WERI-Rb-1 (cell line): Measurements from ENCODE around the gene HYI.

Experiments used
- DNase-seq: peaks from one replicate; pipeline ENCODE4 v3.0.0-alpha.2; 2020
- H3K27ac ChIP-seq: fragments of 250-450 bp; sonication (Bioruptor Pico); 2 replicates; pipeline ENCODE4 v1.5.1; 2020; ENCODE audit warnings: mild to moderate bottlenecking, moderate library complexity
- H3K27me3 ChIP-seq: fragments of 250-450 bp; sonication (Bioruptor Pico); 2 replicates; pipeline ENCODE4 v1.5.1; 2021; ENCODE audit warnings: mild to moderate bottlenecking, low read depth, moderate library complexity; ENCODE audit not compliant: insufficient read depth, severe bottlenecking
- H3K36me3 ChIP-seq: fragments of 250-450 bp; sonication (Bioruptor Pico); 2 replicates; pipeline ENCODE4 v1.5.1; 2020; ENCODE audit warnings: mild to moderate bottlenecking, moderate library complexity
- H3K4me3 ChIP-seq: 2 replicates; pipeline ENCODE4 v1.5.1; 2011; ENCODE audit warnings: low read depth, mild to moderate bottlenecking, control low read depth, low read length
- H3K9me3 ChIP-seq: fragments of 250-450 bp; sonication (Bioruptor Pico); 2 replicates; pipeline ENCODE4 v1.5.1; 2021; ENCODE audit warnings: mild to moderate bottlenecking, moderate library complexity; ENCODE audit not compliant: severe bottlenecking
- TF ChIP-seq, protein P1 (sequence below): IDR thresholded peaks from 2 replicates; pipeline ENCODE4 v1.5.1; 2011; ENCODE audit warnings: low read depth, mild to moderate bottlenecking, control low read depth, inconsistent platforms, low read length

The HYI gene

DNA sequence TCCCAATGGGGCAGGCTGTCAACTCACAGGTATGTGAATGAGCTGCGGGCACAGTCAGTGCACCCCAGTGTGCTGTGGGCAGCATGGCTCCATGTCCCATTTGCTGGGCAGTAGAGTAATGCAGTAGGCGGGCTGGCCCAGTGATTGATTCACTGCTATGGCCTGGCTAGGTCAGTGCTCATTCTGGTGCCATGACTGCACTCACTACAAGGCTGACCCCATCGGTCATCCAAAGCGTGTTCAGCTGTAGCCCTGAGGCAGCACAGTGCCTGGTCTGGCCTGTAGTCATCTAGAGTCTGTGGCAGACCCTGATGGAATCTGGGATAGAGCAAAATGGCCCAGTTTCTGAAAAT is 7.4 kb downstream of the HYI start:
- H3K36me3 ChIP-seq, result peaks cover 90% of the 10 kb centered on the region
- H3K27me3 ChIP-seq, result no peaks in the 10 kb centered on the region
- no peak overlapping the region for H3K27ac ChIP-seq
- H3K4me3 ChIP-seq, result no peak overlapping the region
- H3K9me3 ChIP-seq, result no peaks in the 10 kb centered on the region
- DNase-seq, result no peak
- TF ChIP-seq, protein P1, sequence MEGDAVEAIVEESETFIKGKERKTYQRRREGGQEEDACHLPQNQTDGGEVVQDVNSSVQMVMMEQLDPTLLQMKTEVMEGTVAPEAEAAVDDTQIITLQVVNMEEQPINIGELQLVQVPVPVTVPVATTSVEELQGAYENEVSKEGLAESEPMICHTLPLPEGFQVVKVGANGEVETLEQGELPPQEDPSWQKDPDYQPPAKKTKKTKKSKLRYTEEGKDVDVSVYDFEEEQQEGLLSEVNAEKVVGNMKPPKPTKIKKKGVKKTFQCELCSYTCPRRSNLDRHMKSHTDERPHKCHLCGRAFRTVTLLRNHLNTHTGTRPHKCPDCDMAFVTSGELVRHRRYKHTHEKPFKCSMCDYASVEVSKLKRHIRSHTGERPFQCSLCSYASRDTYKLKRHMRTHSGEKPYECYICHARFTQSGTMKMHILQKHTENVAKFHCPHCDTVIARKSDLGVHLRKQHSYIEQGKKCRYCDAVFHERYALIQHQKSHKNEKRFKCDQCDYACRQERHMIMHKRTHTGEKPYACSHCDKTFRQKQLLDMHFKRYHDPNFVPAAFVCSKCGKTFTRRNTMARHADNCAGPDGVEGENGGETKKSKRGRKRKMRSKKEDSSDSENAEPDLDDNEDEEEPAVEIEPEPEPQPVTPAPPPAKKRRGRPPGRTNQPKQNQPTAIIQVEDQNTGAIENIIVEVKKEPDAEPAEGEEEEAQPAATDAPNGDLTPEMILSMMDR, result no peak

DNA sequence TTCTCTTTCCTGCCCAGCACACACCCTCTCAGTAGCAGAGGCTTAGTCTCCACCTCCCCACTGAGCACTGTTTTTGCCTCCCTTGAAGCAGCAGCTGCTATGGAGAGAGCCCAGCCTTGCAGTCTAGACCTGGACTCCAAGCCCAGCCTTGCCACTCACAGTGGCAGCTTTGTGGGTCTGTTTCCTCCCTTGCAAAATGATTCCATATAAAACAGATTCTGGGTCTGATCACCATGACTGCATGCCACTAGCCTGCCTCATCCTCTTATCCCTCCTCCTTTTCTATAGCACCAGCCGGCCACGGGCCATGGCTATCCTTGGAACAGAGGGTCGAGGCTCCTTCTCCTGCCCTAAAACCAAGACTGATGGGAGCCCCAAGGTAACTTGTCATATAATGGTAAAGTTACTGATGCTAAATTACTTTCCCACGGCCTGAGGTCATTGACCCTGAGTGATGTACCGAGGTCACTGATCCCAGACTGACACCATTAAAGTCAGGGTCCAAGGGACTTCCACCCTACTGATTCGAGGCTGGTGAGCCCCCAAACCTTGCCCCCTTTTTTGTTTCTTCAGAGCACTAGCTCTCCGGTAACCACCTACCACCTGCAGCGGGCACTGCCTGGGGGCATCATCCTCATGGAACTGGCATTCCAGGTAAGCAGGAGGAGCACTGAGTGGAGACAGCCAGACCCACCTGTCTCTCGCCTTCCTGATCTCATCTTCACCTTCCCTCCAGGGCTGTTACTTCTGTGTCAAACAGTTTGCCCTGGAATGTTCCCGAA is 7.9 kb downstream of the HYI start:
- Histone ChIP-seq H3K27me3 (no peaks in the 10 kb centered on the region), H3K27ac (no peak overlapping the region), H3K9me3 (no peaks in the 10 kb centered on the region), H3K4me3 (no peak overlapping the region), H3K36me3 (peaks cover 90% of the 10 kb centered on the region)
- TF ChIP-seq, protein P1, result no peak
- no peak for DNase-seq

DNA sequence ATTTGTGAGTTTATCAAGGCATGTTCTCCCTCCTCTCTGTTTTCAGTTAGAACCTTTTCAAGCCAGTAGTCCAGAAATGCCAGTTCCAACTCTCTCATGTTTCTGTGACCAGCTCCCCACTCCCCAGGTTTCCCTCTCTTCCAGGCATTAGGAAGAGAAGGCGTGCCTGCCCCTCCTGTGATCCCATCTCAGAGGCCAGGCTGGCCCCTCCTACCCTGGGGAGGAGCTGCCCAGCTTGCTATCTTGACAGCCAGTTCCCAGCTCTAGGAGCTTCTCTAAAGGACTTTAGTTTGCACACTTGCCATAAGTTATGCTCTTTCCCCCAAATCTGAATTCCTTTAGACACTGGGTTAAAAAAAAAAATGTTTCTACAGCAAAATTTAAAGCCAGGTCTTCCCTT is 8.9 kb downstream of the HYI start:
- H3K36me3 ChIP-seq, result peaks cover 85% of the 10 kb centered on the region
- TF ChIP-seq, protein P1, result no peak
- H3K4me3 ChIP-seq, result no peak overlapping the region
- no peak overlapping the region; the same call in 1 of the 2 replicates for H3K27ac ChIP-seq
- H3K9me3 ChIP-seq, result no peaks in the 10 kb centered on the region
- DNase-seq, result peak; percentile 38
- no peaks in the 10 kb centered on the region for H3K27me3 ChIP-seq

DNA sequence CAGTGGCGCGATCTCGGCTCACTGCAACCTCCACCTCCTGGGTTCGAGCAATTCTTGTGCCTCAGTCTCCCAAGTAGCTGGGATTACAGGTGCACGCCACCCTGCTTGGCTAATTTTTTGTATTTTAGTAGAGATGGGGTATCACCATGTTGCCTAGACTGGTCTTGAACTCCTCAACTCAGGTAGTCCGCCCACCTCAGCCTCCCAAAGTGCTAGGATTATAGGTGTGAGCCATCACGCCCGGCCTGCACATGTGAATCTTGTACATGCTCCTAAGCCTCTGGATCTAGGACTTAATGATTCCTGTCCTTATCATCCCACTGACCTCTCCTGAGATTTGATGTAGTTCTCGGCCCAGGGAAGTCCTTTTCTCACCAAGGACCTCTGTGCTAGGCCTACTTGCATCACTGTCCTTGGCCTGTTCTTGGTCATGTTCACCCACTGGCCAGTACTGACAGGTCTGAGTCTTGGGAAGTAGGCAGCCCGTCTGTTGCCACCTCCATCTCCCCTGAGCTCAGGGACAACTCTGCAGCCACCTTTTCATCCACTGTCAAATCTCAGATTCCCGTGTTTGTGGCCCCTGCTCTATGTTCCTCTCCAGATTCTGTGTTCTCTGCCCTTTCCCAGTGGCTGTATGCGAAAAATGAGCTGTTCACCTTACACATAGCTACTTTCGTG is 9.4 kb downstream of the HYI start:
- no peak overlapping the region for H3K4me3 ChIP-seq
- no peaks in the 10 kb centered on the region for H3K9me3 ChIP-seq
- no peak overlapping the region for H3K27ac ChIP-seq
- H3K27me3 ChIP-seq, result no peaks in the 10 kb centered on the region
- TF ChIP-seq, protein P1, result no peak
- no peak for DNase-seq
- H3K36me3 ChIP-seq, result peaks cover 82% of the 10 kb centered on the region

DNA sequence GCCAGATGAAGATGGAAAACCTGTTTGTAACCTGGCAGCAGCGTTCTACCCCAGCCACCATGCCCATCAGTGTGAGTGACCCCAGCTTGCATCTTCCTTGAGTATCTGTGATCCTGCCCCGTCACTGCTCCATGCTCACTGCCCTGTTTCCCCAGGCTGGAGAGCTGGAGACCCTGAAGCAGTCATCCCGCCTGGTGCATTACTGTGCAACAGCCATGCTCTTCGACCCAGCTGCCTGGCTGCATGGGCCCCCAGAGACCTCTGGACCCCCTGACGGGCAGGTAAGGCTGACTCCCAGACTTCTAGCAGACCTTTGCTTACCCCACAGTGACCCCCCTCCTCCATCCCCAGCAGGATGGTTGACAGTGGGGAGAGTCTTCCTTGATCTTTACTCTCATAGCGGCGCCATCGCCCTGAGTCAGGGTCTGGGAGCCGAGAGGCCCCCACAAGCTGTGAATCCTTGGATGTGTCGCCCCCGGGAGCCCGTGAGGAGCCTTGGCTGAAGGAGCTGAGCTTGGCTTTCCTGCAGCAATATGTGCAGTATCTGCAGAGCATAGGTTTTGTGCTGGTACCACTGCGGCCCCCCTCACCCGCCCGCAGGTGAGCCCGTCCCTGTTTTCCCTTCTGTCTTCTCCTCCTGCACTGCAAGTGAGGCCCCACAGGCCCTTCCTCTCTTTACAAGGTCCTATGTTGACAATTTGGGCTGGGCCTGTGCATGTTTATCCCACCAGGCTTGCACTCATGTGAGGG is 10.4 kb downstream of the HYI start:
- Histone ChIP-seq H3K27ac (no peak overlapping the region), H3K27me3 (no peaks in the 10 kb centered on the region), H3K4me3 (no peak overlapping the region), H3K36me3 (peaks cover 82% of the 10 kb centered on the region), H3K9me3 (no peaks in the 10 kb centered on the region)
- TF ChIP-seq, protein P1, result no peak
- DNase-seq, result no peak
